H9 (cell line): Measurements from ENCODE around the gene TRPV6. TPM values are rescaled to one million over a fixed set of nuclear protein-coding genes. Genes with fewer than 3 reads are reported as not detected.

Source experiments
- DNase-seq: peaks from one replicate; pipeline ENCODE4 v3.0.0-alpha.2; 2017
- H2AFZ ChIP-seq: one replicate; pipeline ENCODE4 v1.6.1; 2013; ENCODE audit warnings: mild to moderate bottlenecking, low read length, control low read depth, moderate library complexity
- H2AK5ac ChIP-seq: 2 replicates; pipeline ENCODE4 v1.6.1; 2013; ENCODE audit warnings: low read length, control low read depth, mixed read lengths; ENCODE audit not compliant: insufficient read length
- H2BK120ac ChIP-seq: one replicate; pipeline ENCODE4 v1.6.1; 2013; ENCODE audit warnings: low read depth, mild to moderate bottlenecking, low read length, control low read depth, inconsistent platforms; ENCODE audit not compliant: poor library complexity, severe bottlenecking
- H2BK12ac ChIP-seq: 2 replicates; pipeline ENCODE4 v1.6.1; 2013; ENCODE audit warnings: low read length, control low read depth, mixed read lengths, low read depth; ENCODE audit not compliant: insufficient read length
- H2BK15ac ChIP-seq: 2 replicates; pipeline ENCODE4 v1.6.1; 2013; ENCODE audit warnings: low read depth, low read length, control low read depth
- H2BK20ac ChIP-seq: one replicate; pipeline ENCODE4 v1.6.1; 2013; ENCODE audit warnings: low read depth, mild to moderate bottlenecking, low read length, control low read depth, inconsistent platforms; ENCODE audit not compliant: poor library complexity, severe bottlenecking
- H2BK5ac ChIP-seq: 2 replicates; pipeline ENCODE4 v1.6.1; 2013; ENCODE audit warnings: low read length, control low read depth, mixed read lengths; ENCODE audit not compliant: insufficient read length
- H3K14ac ChIP-seq: 2 replicates; pipeline ENCODE4 v1.6.1; 2013; ENCODE audit warnings: low read length, control low read depth; ENCODE audit not compliant: insufficient read depth
- H3K18ac ChIP-seq: 2 replicates; pipeline ENCODE4 v1.6.1; 2013; ENCODE audit warnings: low read depth, mild to moderate bottlenecking, mixed read lengths, low read length, control low read depth; ENCODE audit not compliant: insufficient read length
- H3K23ac ChIP-seq: 2 replicates; pipeline ENCODE4 v1.6.1; 2013; ENCODE audit warnings: low read length, control low read depth, mixed read lengths, low read depth; ENCODE audit not compliant: insufficient read length
- H3K23me2 ChIP-seq: 2 replicates; pipeline ENCODE4 v1.6.1; 2013; ENCODE audit warnings: low read depth, mild to moderate bottlenecking, mixed read lengths, low read length, control low read depth; ENCODE audit not compliant: insufficient read length, poor library complexity, severe bottlenecking
- H3K27ac ChIP-seq: 2 replicates; pipeline ENCODE4 v1.5.1; 2013; ENCODE audit warnings: low read length, control low read depth, mixed read lengths, low read depth; ENCODE audit not compliant: insufficient read length
- H3K27me3 ChIP-seq: 2 replicates; pipeline ENCODE4 v1.6.1; 2013; ENCODE audit warnings: low read length, control low read depth, inconsistent platforms; ENCODE audit not compliant: insufficient read depth
- H3K4ac ChIP-seq: 2 replicates; pipeline ENCODE4 v1.6.1; 2013; ENCODE audit warnings: low read depth, mild to moderate bottlenecking, control low read depth, inconsistent platforms, low read length, moderate library complexity
- H3K4me1 ChIP-seq: 2 replicates; pipeline ENCODE4 v1.6.1; 2013; ENCODE audit warnings: low read length, control low read depth, inconsistent platforms; ENCODE audit not compliant: insufficient read depth
- H3K4me2 ChIP-seq: 2 replicates; pipeline ENCODE4 v1.6.1; 2013; ENCODE audit warnings: low read length, control low read depth, mixed read lengths; ENCODE audit not compliant: insufficient read length, insufficient read depth
- H3K56ac ChIP-seq: 2 replicates; pipeline ENCODE4 v1.6.1; 2013; ENCODE audit warnings: low read depth, mild to moderate bottlenecking, mixed read lengths, low read length, control low read depth; ENCODE audit not compliant: insufficient read length
- H3K79me1 ChIP-seq: 2 replicates; pipeline ENCODE4 v1.6.1; 2013; ENCODE audit warnings: low read depth, mild to moderate bottlenecking, moderate library complexity, low read length, control low read depth, inconsistent platforms; ENCODE audit not compliant: insufficient read depth, poor library complexity, severe bottlenecking
- H3K79me2 ChIP-seq: 2 replicates; pipeline ENCODE4 v1.6.1; 2013; ENCODE audit warnings: low read length, control low read depth, inconsistent platforms; ENCODE audit not compliant: insufficient read depth
- H3K9ac ChIP-seq: 2 replicates; pipeline ENCODE4 v1.6.1; 2013; ENCODE audit warnings: low read length, control low read depth, mixed read lengths; ENCODE audit not compliant: insufficient read length; ENCODE audit errors: extremely low read depth
- H3K9me3 ChIP-seq: one replicate; pipeline ENCODE4 v1.6.1; 2013; ENCODE audit warnings: low read depth, low read length, inconsistent platforms; ENCODE audit not compliant: control insufficient read depth
- H3T11ph ChIP-seq: one replicate; pipeline ENCODE4 v1.6.1; 2013; ENCODE audit warnings: mild to moderate bottlenecking, low read length, control low read depth, inconsistent platforms
- H4K20me1 ChIP-seq: one replicate; pipeline ENCODE4 v1.6.1; 2013; ENCODE audit not compliant: control insufficient read depth, insufficient read length, insufficient read depth
- H4K5ac ChIP-seq: 2 replicates; pipeline ENCODE4 v1.6.1; 2013; ENCODE audit warnings: low read depth, mild to moderate bottlenecking, mixed read lengths, low read length, control low read depth; ENCODE audit not compliant: insufficient read length
- H4K8ac ChIP-seq: replicated peaks from 2 replicates; pipeline ENCODE4 v1.6.1; 2013; ENCODE audit warnings: low read length, control low read depth, mixed read lengths, low read depth; ENCODE audit not compliant: insufficient read length
- H4K91ac ChIP-seq: 2 replicates; pipeline ENCODE4 v1.6.1; 2013; ENCODE audit warnings: low read depth, mild to moderate bottlenecking, moderate library complexity, mixed read lengths, low read length, control low read depth; ENCODE audit not compliant: insufficient read length
- H3K27ac Mint-ChIP-seq, 3 experiments: 2 replicates in 2 of 3; 3 replicates in 1 of 3; pipeline ENCODE4 v1.8.0; 2020 to 2021; ENCODE audit warnings: mixed read lengths in 3 of 3, mild to moderate bottlenecking in 1 of 3, moderate library complexity in 1 of 3
- H3K27me3 Mint-ChIP-seq: 2 replicates; pipeline ENCODE4 v1.8.0; 2021; ENCODE audit warnings: low read depth, mild to moderate bottlenecking, moderate library complexity, mixed read lengths
- H3K36me3 Mint-ChIP-seq, 3 experiments: 2 replicates in 2 of 3; 3 replicates in 1 of 3; pipeline ENCODE4 v1.8.0; 2020 to 2021; ENCODE audit warnings: low read depth in 3 of 3, mixed read lengths in 3 of 3; ENCODE audit not compliant: insufficient read depth in 1 of 3
- H3K4me1 Mint-ChIP-seq, 2 experiments: 2 replicates each; pipeline ENCODE4 v1.8.0; 2020; ENCODE audit warnings: mixed read lengths in 2 of 2
- H3K4me3 Mint-ChIP-seq, 2 experiments: 2 replicates in 1 of 2; 3 replicates in 1 of 2; pipeline ENCODE4 v1.8.0; 2020 to 2021; ENCODE audit warnings: mild to moderate bottlenecking in 2 of 2, mixed read lengths in 2 of 2, moderate library complexity in 1 of 2
- H3K9me3 Mint-ChIP-seq, 2 experiments: 2 replicates in 1 of 2; 3 replicates in 1 of 2; pipeline ENCODE4 v1.8.0; 2020; ENCODE audit warnings: mild to moderate bottlenecking in 2 of 2, mixed read lengths in 2 of 2, moderate library complexity in 1 of 2
- CTCF ChIP-seq: fragments of 200-600 bp; sonication (generic); conservative IDR thresholded peaks from 3 replicates; pipeline ENCODE4 v1.8.0; 2021; ENCODE audit warnings: antibody characterized with exemption, mild to moderate bottlenecking
- WGBS: extraction: QIAGEN DNeasy Blood & Tissue Kit; methylation state at CpG from one replicate; pipeline ENCODE4 v1.1.7; 2013; ENCODE audit warnings: missing lambda C conversion rate, low lambda C conversion rate, mixed read lengths; ENCODE audit not compliant: insufficient read length; ENCODE audit errors: extremely low coverage; 5-methylcytosine and 5-hydroxymethylcytosine counted together
- total RNA-seq: library from RNA; stranded (reverse); gene quantifications from 2 replicates; pipeline ENCODE4 v1.2.1, GENCODE V29; 2021

Gene TRPV6
- total RNA-seq, 1 experiment from 2014 or later, result 0.61 TPM

- peaks cover 12% of the 10 kb centered on the region; the same call in 1 of the 2 replicates for H3K27me3 Mint-ChIP-seq
- H3K4me1 ChIP-seq, result no peaks in the 10 kb centered on the region; the same call in 1 of the 2 replicates
- H4K8ac ChIP-seq, result no peak overlapping the region
- H2BK5ac ChIP-seq, result no peak overlapping the region
- H4K91ac ChIP-seq, result no peak overlapping the region
- no peaks in the 10 kb centered on the region for H3K36me3 Mint-ChIP-seq
- H2BK20ac ChIP-seq, result no peak overlapping the region
- H3K56ac ChIP-seq, result no peak overlapping the region
- WGBS, result no CpG with 5 or more reads among the region's 8 CpGs
- H3K9me3 Mint-ChIP-seq, result peaks cover 0 to 2% of the 10 kb centered on the region in 2 experiments; a peak in 1 of 5 replicates
- H3K4me3 Mint-ChIP-seq, result no peak overlapping the region
- no peak overlapping the region for H3K4me2 ChIP-seq
- no peaks in the 10 kb centered on the region for H3K9me3 ChIP-seq
- H3K27ac ChIP-seq, result no peak overlapping the region
- H3T11ph ChIP-seq, result no peak overlapping the region
- no peak overlapping the region for H3K4ac ChIP-seq
- H2BK120ac ChIP-seq, result no peak overlapping the region
- no peak overlapping the region for H2AFZ ChIP-seq
- H3K79me1 ChIP-seq, result no peaks in the 10 kb centered on the region
- no peak overlapping the region for H3K9ac ChIP-seq
- H3K18ac ChIP-seq, result no peak overlapping the region
- H3K79me2 ChIP-seq, result no peaks in the 10 kb centered on the region
- peaks cover 10 to 11% of the 10 kb centered on the region in 2 experiments for H3K4me1 Mint-ChIP-seq
- H3K23ac ChIP-seq, result no peak overlapping the region
- no peaks in the 10 kb centered on the region for H4K20me1 ChIP-seq
- H3K14ac ChIP-seq, result no peak overlapping the region
- H2BK12ac ChIP-seq, result no peak overlapping the region
- no peaks in the 10 kb centered on the region for H3K23me2 ChIP-seq
- H4K5ac ChIP-seq, result no peak overlapping the region
- peak; percentile 79 for DNase-seq
- no peaks in the 10 kb centered on the region for H3K27me3 ChIP-seq
- peak; percentile 86 for TF ChIP-seq CTCF
- no peak overlapping the region for H3K27ac Mint-ChIP-seq
- H2BK15ac ChIP-seq, result no peak overlapping the region
- no peak overlapping the region for H2AK5ac ChIP-seq
These were observed 4.6 kb downstream of the TRPV6 start for GRCh38 chr7:142880876-142881505.
